Measurements from ENCODE around the gene PPIP5K1.

GRCh38 chr15:43524254-43524845, 65.7 kb downstream of the PPIP5K1 start:
- TF ChIP-seq CTCF (IDR thresholded peaks at IDR 0.05) = no peak
- TF ChIP-seq POLR2A (IDR thresholded peaks at IDR 0.05) = no peak
- no peak for TF ChIP-seq EP300 (IDR thresholded peaks at IDR 0.05)

Data from ovary (tissue), 3 donors.